ENCODE results near the gene C1orf21.

GRCh38 chr1:184493987-184494388, 107.2 kb downstream of the C1orf21 start:
- TF ChIP-seq CTCF (conservative IDR thresholded peaks at IDR 0.05 in 1 of 2, IDR thresholded peaks at IDR 0.05 in 1 of 2; ENCODE audit: low read depth in 1 of 2, low read length in 2 of 2): no peak
- TF ChIP-seq EZH2 (IDR thresholded peaks at IDR 0.05; ENCODE audit: low read length, missing control alignments): no peak

Data from fibroblast of lung (primary cell).